ENCODE measurements around the gene ZNF787. TPM values are rescaled to one million over a fixed set of nuclear protein-coding genes. Genes with fewer than 3 reads are reported as not detected.
A peak's percentile ranks its signal among the peaks of the same experiment; 100 is the strongest.

Gene ZNF787
- total RNA-seq, 1 donor from 2014 or later: 35.3 TPM

GRCh38 chr19:56147307-56147706 is 26.2 kb upstream of the ZNF787 start:
- DNase-seq (ENCODE audit: missing footprints) (no peak), ATAC-seq (no peak)
- intact Hi-C loops (cut with DNase I): loop anchor here (10.0 kb wide), 1 partner anchor 167 kb away; the partner anchor contains the start of gene ZSCAN5A

GRCh38 chr19:56146904-56147303 is 25.8 kb upstream of the ZNF787 start:
- intact Hi-C loops (cut with DNase I): loop anchor here (10.0 kb wide), 1 partner anchor 168 kb away; the partner anchor contains the start of gene ZSCAN5A
- ATAC-seq (no peak), DNase-seq (ENCODE audit: missing footprints) (no peak)

GRCh38 chr19:56145698-56146097 is 24.6 kb upstream of the ZNF787 start:
- DNase-seq (ENCODE audit: missing footprints): no peak
- intact Hi-C loops (cut with DNase I): loop anchor here (10.0 kb wide), 1 partner anchor 169 kb away; the partner anchor contains the start of gene ZSCAN5A
- no peak for ATAC-seq

GRCh38 chr19:56144831-56145230 is 23.7 kb upstream of the ZNF787 start:
- no peak for ATAC-seq
- intact Hi-C loops (cut with DNase I): loop anchor here (10.0 kb wide), 1 partner anchor 170 kb away; the partner anchor contains the start of gene ZSCAN5A
- DNase-seq (ENCODE audit: missing footprints): no peak

- DNase-seq (ENCODE audit: missing footprints) (no peak), ATAC-seq (no peak)
- intact Hi-C loops (cut with DNase I): loop anchor here (10.0 kb wide), 1 partner anchor 170 kb away; the partner anchor contains the start of gene ZSCAN5A
Measured at GRCh38 chr19:56144376-56144775, 23.3 kb upstream of the ZNF787 start.

GRCh38 chr19:56142897-56143434 is 21.9 kb upstream of the ZNF787 start:
- intact Hi-C loops (cut with DNase I): loop anchor here (10.0 kb wide), 1 partner anchor 172 kb away; the partner anchor contains the start of gene ZSCAN5A
- no peak for ATAC-seq

GRCh38 chr19:56142087-56142787 is 21.1 kb upstream of the ZNF787 start:
- ATAC-seq (no peak), DNase-seq (ENCODE audit: missing footprints) (no peak)
- intact Hi-C loops (cut with DNase I): loop anchor here (10.0 kb wide), 1 partner anchor 173 kb away; the partner anchor contains the start of gene ZSCAN5A

More at GRCh38 chr19:56142897-56143434, 21.9 kb upstream of the ZNF787 start:
- DNase-seq (ENCODE audit: missing footprints): no peak

GRCh38 chr19:56141417-56141993 is 20.4 kb upstream of the ZNF787 start:
- no peak for ATAC-seq
- intact Hi-C loops (cut with DNase I): loop anchor here (1.0 to 10.0 kb wide), 2 partner anchors 20 to 173 kb away; partner anchors contain the start of genes ZNF787 and ZSCAN5A
- no peak for DNase-seq (ENCODE audit: missing footprints)

GRCh38 chr19:56140583-56141416 is 19.7 kb upstream of the ZNF787 start, which contains the start of gene ZNF444:
Gene ZNF444 (plus strand): TSS chr19:56141287. CDS start chr19:56146912, 5,625 bp downstream.
- intact Hi-C loops (cut with DNase I): loop anchor here (1.0 to 10.0 kb wide), 2 partner anchors 19 to 174 kb away; partner anchors contain the start of genes ZNF787 and ZSCAN5A
- peak; percentile 98 for DNase-seq (ENCODE audit: missing footprints)
- ATAC-seq: peak; percentile 96

GRCh38 chr19:56139847-56140582 is 18.9 kb upstream of the ZNF787 start:
- DNase-seq (ENCODE audit: missing footprints) (no peak), ATAC-seq (no peak)
- intact Hi-C loops (cut with DNase I): loop anchor here (10.0 kb wide), 1 partner anchor 175 kb away; the partner anchor contains the start of gene ZSCAN5A

GRCh38 chr19:56138069-56138468 is 17.0 kb upstream of the ZNF787 start:
- intact Hi-C loops (cut with DNase I): no loop called here
- no peak for DNase-seq (ENCODE audit: missing footprints)
- ATAC-seq: no peak

GRCh38 chr19:56137405-56137804 is 16.3 kb upstream of the ZNF787 start:
- intact Hi-C loops (cut with DNase I): no loop called here
- DNase-seq (ENCODE audit: missing footprints) (no peak), ATAC-seq (no peak)

- ATAC-seq: no peak
- no peak for DNase-seq (ENCODE audit: missing footprints)
- intact Hi-C loops (cut with DNase I): no loop called here
Measured at GRCh38 chr19:56136362-56136761, 15.3 kb upstream of the ZNF787 start.

- no peak for ATAC-seq
- no peak for DNase-seq (ENCODE audit: missing footprints)
- intact Hi-C loops (cut with DNase I): no loop called here
Measured at GRCh38 chr19:56134654-56134921, 13.5 kb upstream of the ZNF787 start.

GRCh38 chr19:56133858-56134653 is 13.0 kb upstream of the ZNF787 start:
- ATAC-seq: no peak
- DNase-seq (ENCODE audit: missing footprints): no peak
- intact Hi-C loops (cut with DNase I): no loop called here

GRCh38 chr19:56132316-56132822 is 11.3 kb upstream of the ZNF787 start:
- ATAC-seq: peak; percentile 88
- no peak for DNase-seq (ENCODE audit: missing footprints)
- intact Hi-C loops (cut with DNase I): no loop called here

- intact Hi-C loops (cut with DNase I): no loop called here
- ATAC-seq (no peak), DNase-seq (ENCODE audit: missing footprints) (no peak)
Measured at GRCh38 chr19:56131651-56132050, 10.6 kb upstream of the ZNF787 start.

All from Right ventricle myocardium inferior (tissue), 1 donor.